T-helper 2 cell (primary cell): Measurements from ENCODE around the gene CCDC85C.

Experiments used
- DNase-seq, 5 experiments: peaks; one replicate each; pipeline versions ENCODE4 v3.0.0 to v3.0.0-alpha.2; 2012 to 2022

Gene CCDC85C

DNA sequence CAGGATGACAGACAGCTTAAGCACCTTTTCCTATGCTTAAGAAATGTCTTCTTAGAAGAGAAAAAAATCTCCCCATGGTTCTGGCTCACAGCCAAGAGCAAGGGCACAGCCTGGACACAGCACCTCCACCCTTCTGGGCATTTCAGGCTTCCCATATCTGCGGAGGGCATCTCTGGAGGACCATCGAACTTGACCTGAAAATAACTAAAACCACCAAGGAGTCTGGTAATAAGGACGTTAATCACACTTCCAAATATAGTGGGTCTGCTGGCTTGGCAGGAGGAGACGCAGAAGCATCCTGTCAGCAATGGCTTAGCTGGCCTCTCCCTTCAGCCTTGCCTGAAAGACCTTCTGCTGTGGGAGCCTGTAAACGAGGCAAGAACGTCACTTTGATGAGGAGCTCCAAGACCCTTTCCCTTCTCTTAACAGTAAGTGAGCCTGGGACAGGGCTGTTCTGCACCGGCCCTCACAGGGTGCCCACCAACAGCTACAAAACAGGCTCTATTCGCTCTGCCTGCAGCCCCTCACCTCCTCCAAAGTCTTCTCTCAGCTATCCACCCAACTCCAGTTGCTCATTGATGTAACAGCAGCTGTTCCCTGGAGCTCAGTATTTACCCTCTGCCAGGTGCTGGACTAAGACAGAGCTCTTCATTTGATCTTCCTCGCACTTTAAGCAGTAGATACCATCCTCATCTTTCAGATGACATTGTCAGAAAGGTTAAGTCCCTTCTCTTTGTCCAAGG lies 136.5 kb downstream of the CCDC85C start:
- DNase-seq: no peak

GRCh38 chr14:99466758-99467157 lies 137.2 kb downstream of the CCDC85C start:
- no peak for DNase-seq

DNA sequence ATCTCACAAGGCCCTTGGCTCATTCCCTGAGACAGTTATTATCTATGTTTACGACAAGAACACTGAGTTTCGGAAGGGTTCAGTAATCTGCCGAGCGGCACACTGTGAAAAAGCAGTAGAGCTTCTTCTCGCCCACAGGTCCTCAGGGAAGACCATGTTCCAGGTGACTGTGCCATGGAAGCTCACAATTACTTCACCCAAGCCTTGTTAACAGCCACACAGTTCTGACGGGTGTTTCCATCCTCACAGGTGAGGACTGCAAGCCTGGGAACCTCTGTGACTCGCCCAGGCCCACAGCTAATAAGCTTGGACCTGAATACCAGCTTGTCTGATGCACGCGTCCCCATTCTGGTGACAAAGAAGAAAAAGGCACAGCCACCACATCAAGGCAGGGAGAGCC lies 138.7 kb downstream of the CCDC85C start:
- no peak for DNase-seq

DNA sequence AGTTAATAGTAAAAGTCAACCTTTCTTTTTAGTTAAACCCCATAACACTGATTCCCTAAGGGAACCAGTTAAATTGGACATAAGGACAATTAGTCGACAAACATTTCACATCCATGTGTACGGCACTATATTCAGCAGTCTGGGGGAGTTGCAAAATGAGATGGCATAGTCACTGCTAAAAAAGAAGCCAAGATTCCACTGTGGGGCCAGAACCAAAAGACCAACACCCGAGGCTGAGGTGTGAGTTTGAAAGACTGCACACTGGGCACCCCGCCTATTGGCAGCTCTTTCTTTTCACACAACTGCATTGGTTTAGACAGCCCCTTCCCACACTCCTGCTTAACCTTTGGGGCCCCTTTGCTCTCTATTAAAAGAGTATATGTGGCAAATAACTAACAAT lies 140.0 kb downstream of the CCDC85C start:
- DNase-seq: no peak

DNA sequence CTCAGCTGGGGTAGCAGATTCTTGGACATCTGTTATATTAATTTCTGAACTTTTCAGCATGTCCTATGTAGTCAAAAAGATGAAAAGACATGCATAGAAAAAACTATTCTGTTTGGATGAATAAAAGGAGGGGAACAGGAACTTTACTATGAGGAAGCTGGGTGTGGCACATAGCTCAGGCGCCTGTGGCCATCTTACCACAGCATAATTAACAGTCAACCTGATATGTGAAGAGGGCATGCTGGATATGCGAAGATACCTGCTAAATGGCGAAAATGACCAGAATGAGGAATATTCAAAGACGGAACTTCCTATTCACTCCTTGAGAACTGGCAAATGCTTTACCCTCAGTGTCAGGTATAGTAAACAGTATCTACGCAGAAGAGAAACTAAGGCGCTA lies 141.8 kb downstream of the CCDC85C start:
- DNase-seq: no peak

DNA sequence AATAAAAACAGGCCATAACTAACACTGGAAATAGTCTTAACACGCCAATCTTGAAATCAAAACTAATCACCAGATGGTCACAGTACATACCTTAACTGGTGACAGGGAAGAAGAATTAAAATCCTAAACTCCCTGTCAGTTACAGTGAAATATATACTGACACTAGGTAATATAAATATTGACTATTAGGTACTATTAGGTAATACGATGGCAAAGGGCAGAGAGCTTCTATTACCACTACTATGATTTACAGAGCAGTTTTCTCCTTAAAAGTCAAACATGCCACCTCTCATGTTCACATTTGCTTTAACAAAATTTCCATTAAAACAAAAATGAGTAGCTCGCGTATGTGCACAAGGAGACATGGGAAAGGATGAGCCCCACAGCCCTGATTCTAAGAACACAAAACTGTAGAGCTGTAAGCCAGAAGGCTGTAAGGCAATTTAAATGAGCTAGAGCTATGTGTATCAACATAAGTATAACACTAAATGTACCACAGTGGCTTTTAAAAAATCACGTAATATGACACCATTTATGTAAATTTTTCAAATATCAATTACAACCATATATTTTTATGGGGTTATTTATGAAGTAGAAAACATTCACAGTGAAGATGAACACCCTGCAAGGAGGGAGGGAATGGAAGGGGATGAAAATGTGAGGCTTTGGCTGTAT lies 142.5 kb downstream of the CCDC85C start:
- DNase-seq: no peak

DNA sequence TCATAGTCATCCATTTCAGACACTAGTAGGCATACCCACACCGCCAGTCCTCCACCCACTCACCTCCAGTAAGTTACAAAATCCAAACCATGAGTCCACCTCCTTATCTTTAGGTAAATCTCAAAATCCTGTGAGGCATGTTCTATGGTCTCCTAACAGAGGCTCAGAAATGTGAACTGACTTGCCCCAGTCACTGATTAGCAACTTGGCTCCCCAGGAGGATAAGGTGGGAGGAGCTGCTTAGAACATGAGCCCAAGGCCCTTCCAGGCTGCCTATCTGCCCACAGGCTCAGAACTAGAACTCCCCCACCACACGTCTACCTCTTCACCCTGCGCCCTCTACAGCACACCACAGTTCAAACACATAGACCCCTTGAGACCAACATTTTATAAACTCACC lies 143.2 kb downstream of the CCDC85C start:
- no peak for DNase-seq

- DNase-seq: no peak
These were observed 144.4 kb downstream of the CCDC85C start for GRCh38 chr14:99459481-99460100.

GRCh38 chr14:99454246-99454645 lies 149.8 kb downstream of the CCDC85C start:
- DNase-seq: no peak

- no peak for DNase-seq
These were observed 151.0 kb downstream of the CCDC85C start for GRCh38 chr14:99452968-99453367.

- no peak for DNase-seq
These were observed 152.8 kb downstream of the CCDC85C start for GRCh38 chr14:99451234-99451633.

DNA sequence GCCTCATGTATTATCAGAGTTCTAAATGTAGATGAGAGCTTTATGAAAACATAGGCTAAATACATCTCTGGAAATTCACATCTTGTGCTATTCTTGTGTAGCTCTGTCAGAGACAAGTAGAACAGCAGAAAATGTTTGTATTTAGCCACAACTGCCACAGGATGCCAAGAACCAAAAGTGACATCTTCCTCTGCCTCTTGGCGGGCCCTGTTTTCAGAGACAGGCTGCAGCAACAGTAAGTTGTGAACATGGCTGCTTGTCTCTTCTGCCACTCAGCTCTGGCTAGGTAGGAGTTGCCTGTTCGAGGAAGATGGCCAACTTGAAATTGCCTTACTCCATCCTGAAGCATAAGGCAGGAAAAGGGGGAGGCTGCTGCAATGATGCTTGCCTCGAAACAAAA lies 153.7 kb downstream of the CCDC85C start:
- no peak for DNase-seq
